HL-60 (cell line): ENCODE data around the gene MAP2.

Source experiments
- CTCF ChIP-seq: IDR thresholded peaks from one replicate; pipeline ENCODE4 v1.5.1; 2011; ENCODE audit warnings: low read length, control low read depth, inconsistent platforms; ENCODE audit not compliant: insufficient read depth
- GABPA ChIP-seq: IDR thresholded peaks from 2 replicates; pipeline ENCODE4 v1.6.1; 2012; ENCODE audit warnings: low read depth

GRCh38 chr2:209592106-209592505, 168.3 kb downstream of the MAP2 start:
- TF ChIP-seq CTCF (no peak), GABPA (no peak)
